Measurements from ENCODE around the gene GRID2.

- TF ChIP-seq CTCF (IDR thresholded peaks at IDR 0.05) (no peak), POLR2AphosphoS5 (IDR thresholded peaks at IDR 0.05; ENCODE audit: insufficient read depth in 1 of 2, low read depth in 1 of 2) (no peak), POLR2A (IDR thresholded peaks at IDR 0.05) (no peak)
Measured at GRCh38 chr4:93513851-93514250, 1210.1 kb downstream of the GRID2 start.
